HG03575 (cell line): Measurements from ENCODE around the gene PLEKHH3.
"Not testable (repeated sequence)": the region's sequence is repeated elsewhere in the genome, so short reads cannot be mapped to it uniquely, and the experiment has no call there.

Experiments
- ATAC-seq: cut with Tn5 transposase; IDR thresholded peaks from one replicate; pipeline ENCODE4 v1.9.1; 2021; ENCODE audit not compliant: unreplicated experiment, insufficient number of reproducible peaks, low FRiP score; ENCODE audit errors: extremely low read depth

Gene PLEKHH3

DNA sequence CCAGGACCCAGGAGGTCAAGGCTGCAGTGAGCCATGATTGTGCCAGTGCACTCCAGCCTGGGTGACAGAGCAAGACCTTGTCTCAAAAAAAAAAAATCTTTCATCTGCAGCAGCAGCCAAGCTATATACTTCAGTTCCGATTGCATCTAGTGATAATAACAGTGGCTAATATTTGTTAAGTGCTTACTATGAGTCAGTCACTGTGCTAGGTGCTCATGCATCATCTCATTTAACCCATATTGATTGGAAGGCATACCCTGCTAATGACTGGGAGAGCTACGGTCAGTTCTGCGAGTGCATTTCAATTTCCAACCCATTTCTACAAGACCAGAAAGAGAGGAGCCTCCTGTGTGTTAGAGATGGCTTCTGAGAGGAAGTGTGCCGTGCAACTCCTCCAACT, 25.4 kb downstream of the PLEKHH3 start:
- no peak for ATAC-seq

DNA sequence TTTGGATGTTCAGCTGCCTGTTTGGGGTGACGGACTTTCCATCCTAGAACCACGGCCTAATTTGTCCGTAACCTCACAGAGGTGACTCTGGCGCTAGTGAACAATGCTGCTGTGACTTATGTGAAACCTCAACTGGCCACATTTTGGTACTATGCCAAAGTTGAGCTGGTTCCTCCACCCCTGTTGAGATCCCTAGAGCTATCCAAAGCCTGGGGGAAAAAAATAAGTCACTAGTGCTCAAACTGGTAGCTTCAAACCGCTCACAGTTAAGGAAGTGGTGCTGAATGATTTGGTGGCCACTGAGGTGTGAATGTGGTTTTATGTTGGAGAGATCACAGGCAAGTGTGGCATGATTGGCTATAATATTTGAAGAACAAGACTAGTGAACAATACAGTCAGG, 29.0 kb downstream of the PLEKHH3 start:
- ATAC-seq, result no peak

DNA sequence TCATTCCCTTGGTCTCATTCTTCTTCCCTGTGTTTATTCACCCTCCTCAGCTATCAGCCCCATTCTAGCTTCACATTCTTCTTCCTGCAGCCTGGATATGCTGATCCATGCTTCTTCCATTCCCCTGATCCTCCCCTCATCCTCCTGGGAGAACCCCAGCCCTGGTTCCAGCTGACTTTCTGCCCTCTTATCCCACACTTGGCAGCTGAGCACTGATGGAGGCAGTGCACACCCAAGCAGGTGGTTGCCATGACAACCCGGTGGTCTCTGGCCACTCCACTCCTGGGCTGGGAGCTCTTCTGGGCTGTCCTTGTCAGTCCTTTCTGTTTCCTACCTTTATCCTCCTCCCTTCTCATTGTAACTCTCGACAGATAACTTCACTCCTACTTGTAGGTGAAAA, 34.5 kb downstream of the PLEKHH3 start:
- ATAC-seq, result no peak

DNA sequence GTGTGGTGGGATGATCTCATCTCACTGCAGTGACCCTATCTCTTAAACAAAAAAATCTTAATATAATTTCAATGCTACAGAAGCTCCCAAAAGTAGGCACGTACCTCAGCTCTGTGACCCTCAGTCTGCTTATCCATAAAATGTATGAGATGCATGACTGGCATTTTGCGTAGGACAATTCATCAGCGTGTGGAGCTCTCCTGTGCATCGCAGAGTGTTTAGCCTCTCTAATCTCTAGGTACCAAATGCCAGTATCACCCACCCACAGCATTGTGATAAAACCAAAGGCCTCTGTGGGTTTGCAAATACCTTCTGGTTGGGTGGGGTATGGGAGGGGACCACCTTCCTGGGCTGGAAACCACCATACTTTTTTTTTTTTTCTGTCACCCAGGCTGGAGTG, 36.7 kb downstream of the PLEKHH3 start:
- no peak for ATAC-seq

DNA sequence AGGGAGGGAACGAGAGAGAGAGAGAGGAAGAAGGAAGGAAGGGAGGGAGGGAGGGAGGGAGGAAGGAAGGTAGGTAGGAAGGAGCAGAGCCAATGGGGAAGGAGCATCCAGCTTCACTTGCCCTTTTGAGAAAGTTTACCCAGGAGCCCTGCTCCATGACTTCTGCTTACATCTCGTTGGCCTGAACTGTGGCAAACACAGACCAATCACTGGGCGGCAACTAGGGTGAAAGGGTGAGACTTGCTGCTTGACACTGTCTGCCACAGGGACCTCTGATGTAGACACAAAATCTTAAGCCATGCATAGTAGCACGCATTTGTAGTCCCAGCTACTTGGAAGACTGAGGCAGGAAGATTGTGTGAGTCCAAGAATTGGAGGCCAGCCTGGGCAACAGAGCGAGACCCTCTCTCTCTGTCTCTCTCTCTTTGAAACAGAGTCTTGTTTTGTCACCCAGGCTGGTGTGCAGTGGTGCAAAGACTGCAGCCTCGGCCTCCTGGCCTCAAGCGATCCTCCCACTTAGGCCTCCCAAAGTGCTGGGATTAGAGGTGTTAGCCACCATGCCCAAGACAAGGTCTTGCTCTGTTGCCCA, 37.2 kb downstream of the PLEKHH3 start:
- ATAC-seq, result no peak

DNA sequence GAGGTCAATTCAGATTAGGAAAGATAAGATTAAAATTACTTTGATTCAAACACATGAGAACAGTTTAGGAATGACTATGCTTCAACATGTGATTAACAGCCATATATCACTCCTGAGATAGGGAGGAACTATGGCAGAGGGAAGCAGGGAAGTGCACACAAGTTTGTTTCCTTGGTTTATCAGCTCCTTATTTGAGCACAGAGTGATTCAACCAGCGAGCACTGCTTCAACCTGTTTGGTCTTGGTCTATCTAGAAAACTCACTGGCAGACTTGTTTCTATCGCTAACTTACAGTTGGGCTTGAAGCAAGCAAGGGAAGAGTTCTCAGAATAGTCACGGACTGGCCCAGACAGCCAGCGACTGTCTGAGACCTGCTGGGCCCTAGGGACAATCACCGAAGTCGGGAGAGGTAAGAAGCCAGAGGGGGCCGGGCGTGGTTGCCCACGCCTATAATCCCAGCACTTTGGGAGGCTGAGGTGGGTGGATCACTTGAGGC, 43.8 kb downstream of the PLEKHH3 start:
- ATAC-seq, result no peak

DNA sequence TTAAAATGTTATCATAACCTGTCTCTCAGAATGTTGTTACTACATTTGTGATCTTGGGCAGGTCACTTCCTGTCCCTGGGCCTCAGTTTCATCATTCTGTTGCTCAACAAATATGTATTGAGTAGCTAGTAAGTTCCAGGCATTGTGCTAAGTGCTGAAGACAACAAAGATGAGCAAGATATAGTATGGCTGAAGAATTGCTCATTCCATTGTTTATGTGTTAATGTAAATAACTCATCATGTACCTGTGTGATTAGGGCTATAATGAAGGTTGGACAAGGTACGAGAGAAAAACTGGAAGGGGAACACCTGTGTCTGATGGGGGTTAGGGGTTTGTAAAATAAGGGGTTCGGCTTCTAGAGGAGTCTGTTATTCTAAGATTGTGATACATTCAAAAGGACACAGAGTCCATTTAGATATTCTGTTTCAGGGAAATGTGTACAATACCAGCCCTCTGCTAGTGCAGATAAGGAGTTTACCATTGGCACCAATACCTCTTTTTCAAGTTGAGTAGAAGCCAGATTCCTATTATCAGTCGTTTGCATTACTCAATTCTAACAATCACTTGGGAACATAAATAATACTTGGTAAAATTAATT, 47.3 kb downstream of the PLEKHH3 start:
- no peak for ATAC-seq

DNA sequence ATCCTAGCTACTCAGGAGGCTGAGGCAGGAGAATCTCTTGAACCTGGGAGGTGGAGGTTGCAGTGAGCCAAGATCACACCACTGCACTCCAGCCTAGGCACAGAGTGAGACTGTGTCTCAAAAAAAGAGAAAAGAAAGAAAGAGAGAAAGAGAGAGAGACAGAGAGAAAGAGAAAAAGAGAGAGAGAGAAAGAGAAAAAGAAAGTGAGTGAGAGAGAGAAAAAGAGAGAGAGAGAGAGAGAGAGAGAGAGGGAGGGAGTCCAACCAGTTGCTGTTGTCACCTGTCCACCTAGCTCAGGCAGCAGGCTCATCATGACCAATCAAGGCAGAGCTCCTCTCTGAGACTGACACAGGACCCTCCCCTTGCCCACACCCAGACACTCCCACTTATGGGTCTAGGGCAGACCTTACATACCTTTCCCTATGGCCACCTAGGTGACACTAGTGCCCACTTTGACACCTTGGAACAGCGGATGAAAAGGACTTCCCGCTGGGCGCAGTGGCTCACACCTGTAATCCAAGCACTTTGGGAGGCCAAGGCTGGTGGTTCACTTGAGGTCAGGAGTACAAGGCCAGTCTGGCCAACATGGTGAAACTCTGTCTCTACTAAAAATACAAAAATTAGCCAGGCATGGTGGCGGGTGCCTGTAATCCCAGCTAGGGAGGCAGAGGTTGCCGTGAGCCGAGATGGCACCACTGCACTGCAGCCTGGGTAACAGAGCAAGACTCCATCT, 49.6 kb downstream of the PLEKHH3 start:
- not testable (repeated sequence) for ATAC-seq

DNA sequence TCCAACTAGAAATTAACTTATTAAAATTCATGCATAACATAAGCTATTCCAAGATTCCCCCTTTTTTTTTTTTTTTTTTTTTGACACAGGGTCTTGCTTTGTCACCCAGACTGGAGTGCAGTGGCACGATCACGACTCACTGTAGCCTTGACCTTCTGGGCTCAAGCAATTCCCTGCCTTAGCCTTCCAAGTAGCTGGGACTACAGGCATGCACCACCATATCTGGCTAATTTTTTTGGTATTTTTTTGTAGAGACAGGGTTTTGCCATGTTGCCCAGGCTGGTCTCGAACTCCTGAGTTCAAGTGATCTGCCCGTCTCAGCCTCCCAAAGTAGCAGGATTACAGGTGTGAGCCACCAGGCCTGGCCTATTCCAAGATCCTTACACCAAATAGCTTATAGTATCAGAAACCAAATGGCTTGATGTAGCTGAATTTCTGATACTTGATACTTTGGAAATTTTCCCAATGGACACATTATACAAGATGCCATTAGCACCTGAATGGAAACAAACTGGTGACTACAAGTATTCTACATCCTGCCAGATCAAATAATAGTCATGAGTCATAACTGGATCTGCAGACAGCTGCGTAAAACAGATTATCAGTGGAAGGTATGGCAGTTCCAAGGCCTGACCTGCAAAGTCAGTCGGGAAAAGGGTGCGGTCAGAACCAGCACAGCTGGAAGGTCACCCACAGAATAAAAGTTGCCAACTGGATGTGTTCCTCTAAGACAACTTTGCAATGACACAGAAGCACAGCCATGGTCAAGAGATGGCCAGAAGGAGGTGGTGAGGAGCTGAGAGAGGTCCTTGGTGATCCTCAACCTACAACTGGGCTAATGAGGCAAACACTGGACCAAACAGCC, 52.8 kb downstream of the PLEKHH3 start:
- no peak for ATAC-seq

DNA sequence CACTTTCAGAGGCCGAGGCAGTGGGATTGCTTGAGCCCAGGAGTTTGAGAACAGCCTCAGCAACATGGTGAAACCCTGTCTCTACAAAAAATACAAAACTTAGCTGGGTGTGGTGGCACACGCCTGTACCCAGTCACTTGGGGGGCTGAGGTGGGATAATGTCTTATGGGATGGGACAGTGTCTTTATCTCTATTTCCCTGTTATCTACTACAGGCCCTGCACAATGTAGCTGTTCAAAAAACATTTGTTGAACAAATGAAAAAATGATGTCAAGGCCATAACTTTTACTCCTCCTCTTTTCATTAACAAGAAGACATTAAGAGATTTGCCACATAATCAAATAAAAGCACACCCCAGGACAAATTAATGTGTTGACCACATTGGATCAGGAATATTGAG, 53.5 kb downstream of the PLEKHH3 start:
- ATAC-seq, result no peak

DNA sequence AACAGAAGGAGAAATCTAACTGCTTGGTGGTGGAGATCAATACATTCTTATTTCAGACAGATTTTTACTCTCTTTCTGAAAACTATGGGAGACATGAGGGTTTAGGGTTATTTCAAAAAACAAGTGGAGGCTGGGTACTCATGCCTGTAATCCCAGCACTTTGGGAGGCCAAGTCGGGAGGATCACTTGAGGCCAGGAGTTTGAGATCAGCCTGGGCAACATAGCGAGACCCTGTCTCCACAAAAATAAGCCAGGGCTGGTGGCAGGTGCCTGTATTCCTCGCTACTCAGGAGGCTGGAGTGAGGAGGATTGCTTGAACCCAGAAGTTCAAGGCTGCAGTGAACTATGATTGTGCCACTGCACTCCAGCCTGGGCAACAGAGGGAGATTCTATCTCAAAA, 54.8 kb downstream of the PLEKHH3 start:
- ATAC-seq, result not testable (repeated sequence)

DNA sequence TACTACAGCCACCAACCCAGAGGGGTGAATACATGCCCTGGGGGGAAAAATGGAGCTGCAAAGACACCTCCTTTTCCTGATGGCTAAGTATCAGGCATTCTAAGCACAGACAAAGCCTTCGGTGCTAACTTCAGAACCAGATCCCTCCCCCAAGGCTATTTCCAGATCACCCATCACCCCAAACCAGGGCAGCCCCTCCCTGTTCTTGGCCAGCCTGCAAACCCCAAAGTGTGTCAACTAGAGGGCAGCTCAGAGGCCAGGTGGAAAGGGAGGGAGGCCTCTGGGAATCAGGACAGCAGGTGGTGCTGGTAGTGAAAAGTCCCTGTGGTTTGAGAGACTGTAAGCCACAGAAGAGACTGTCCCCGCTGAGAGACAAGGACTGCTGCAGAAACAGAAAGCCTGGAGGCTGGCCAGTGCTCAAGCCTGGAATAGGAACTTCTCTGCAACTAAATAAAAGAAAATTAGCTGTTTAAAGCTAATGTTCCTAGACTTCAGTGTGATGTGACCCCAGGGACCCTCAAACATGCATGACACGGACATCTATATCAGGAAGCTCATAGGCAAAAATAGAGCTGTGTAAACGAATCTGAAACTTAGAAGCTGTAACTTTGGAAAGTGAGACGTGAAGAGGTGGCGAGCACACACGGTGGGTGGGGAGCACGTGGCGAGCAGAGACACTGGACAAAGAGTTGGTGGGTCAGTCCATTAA, 58.2 kb downstream of the PLEKHH3 start:
- no peak for ATAC-seq

DNA sequence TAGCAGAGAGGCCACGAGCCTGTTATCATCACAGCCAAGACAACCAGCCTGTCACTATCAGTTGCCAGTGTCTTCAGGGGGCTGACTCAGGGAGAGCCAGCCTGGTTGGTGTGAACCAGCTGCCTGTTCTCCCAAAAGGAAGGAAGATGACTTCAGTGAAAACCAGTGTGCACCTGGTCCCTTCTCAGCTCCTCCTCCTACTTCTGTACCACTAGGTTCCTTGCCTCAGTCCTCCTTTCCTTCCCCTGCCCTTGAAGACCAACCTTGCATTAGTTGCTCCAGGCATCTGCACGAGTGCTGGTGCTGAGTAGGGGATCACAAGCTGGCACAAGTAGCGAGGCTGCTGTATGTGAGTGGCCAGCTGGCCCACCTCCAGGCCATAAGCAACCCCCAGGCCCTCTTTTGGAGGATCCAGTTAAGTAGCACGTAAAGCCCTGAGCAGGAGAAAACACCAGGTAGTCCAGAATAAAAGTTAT, 58.8 kb downstream of the PLEKHH3 start:
- ATAC-seq, result no peak
